Measurements from ENCODE around the gene SLX4IP.

Gene SLX4IP

DNA sequence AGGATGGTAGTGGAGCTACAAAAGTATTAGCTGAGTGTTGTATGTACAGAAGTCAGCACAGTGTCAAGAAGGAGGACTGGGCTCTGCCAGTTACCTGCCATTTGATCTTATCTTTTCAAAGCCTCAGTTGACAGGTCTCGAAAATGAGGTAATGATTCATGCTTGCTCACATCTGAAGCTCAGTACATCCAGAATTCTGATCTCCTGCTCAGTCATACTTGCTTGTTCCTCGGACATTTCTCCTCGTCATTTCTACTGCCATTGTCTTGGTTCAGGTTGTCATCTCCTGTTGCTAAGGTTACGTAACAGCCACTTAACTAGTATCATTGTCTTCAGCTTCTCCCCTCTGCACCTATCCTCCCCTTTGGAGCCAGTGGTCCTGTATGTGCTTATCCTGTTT lies 89.5 kb downstream of the SLX4IP start:
- Histone ChIP-seq H3K27ac (no peak overlapping the region), H3K36me3 (ENCODE audit: insufficient read depth, low read length) (no peaks in the 10 kb centered on the region), H3K9me3 (ENCODE audit: low read depth, low read length) (no peaks in the 10 kb centered on the region), H3K9ac (ENCODE audit: insufficient read length) (no peak overlapping the region), H3K4me3 (no peak overlapping the region)
- DNase-seq (ENCODE audit: low read depth, low spot score), result no peak
- no peak for TF ChIP-seq POLR2AphosphoS5 (IDR thresholded peaks at IDR 0.05; ENCODE audit: borderline replicate concordance, low read depth, low read length)

DNA sequence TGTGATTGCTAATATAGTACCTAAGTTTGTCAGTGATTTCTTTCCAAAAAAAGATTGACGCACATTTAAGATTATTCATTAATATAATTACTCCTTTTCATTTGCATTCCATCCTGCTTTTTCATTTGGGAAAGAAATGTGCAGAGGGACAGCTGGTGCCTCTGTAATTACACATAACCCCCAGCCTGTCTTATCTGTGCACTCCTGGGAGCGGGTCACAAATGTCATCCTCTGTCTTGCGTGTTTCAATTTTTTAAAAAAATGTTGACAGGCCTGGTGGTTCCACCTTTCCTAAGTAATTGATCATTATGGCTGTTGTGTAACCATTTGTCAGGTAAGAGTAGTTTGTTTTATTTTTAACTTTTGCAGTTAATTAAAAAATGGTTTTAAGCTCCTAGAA lies 92.7 kb downstream of the SLX4IP start:
- Histone ChIP-seq H3K27ac (no peak overlapping the region), H3K9me3 (ENCODE audit: low read depth, low read length) (no peaks in the 10 kb centered on the region), H3K4me3 (no peak overlapping the region), H3K9ac (ENCODE audit: insufficient read length) (no peak overlapping the region), H3K36me3 (ENCODE audit: insufficient read depth, low read length) (no peaks in the 10 kb centered on the region)
- TF ChIP-seq FOXP2 (optimal IDR thresholded peaks at IDR 0.05; ENCODE audit: control extremely low read depth, extremely low read length, insufficient read depth) (no peak), POLR2AphosphoS5 (IDR thresholded peaks at IDR 0.05; ENCODE audit: borderline replicate concordance, low read depth, low read length) (no peak), EZH2 (IDR thresholded peaks at IDR 0.05) (no peak)
- no peak for DNase-seq (ENCODE audit: low read depth, low spot score)

DNA sequence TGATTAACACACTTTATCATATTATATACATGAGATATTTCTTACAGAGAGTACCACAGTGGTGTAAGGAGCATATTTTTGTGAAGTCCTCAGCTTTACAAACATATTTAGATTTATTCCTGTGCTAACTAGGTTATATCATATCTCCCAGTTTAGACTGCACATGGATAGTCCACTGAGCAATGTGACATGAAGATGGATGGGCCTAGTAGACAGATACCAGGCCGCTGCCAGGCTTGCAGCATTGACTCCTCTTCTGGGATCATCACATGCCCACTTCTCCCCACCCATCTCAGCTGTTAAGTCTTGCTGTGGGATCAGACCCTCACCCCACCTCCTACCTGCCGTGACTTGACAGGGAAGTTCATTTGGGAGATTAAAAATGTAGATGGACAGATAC lies 95.8 kb downstream of the SLX4IP start:
- H3K9ac ChIP-seq (ENCODE audit: insufficient read length), result no peak overlapping the region
- no peaks in the 10 kb centered on the region for H3K9me3 ChIP-seq (ENCODE audit: low read depth, low read length)
- TF ChIP-seq EZH2 (IDR thresholded peaks at IDR 0.05) (no peak), POLR2AphosphoS5 (IDR thresholded peaks at IDR 0.05; ENCODE audit: borderline replicate concordance, low read depth, low read length) (no peak), FOXP2 (optimal IDR thresholded peaks at IDR 0.05; ENCODE audit: control extremely low read depth, extremely low read length, insufficient read depth) (no peak)
- no peaks in the 10 kb centered on the region for H3K36me3 ChIP-seq (ENCODE audit: insufficient read depth, low read length)
- no peak for DNase-seq (ENCODE audit: low read depth, low spot score)
- H3K4me3 ChIP-seq, result no peak overlapping the region
- H3K27ac ChIP-seq, result no peak overlapping the region

DNA sequence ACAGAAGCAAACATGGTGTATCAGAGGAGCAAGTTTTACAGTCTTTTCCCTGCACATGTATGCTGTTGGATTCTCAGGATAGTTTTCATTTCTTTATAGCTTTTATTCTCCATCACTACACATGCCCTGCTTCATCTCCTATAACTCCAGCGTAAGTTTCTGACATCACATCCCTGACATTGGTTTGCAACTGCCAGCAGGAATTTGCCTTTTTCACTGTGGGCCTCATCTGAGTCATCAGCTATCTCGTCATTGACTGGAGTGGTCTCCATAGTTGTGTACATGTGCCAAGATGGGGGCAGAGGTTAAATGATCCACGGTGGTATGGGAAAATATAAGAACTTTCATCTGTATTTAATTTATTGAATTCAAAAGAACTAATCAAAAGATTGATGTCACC lies 96.7 kb downstream of the SLX4IP start:
- Histone ChIP-seq H3K9ac (ENCODE audit: insufficient read length) (no peak overlapping the region), H3K9me3 (ENCODE audit: low read depth, low read length) (no peaks in the 10 kb centered on the region), H3K27ac (no peak overlapping the region), H3K36me3 (ENCODE audit: insufficient read depth, low read length) (no peaks in the 10 kb centered on the region), H3K4me3 (no peak overlapping the region)
- TF ChIP-seq POLR2AphosphoS5 (IDR thresholded peaks at IDR 0.05; ENCODE audit: borderline replicate concordance, low read depth, low read length), result no peak
- no peak for TF ChIP-seq FOXP2 (optimal IDR thresholded peaks at IDR 0.05; ENCODE audit: control extremely low read depth, extremely low read length, insufficient read depth)
- TF ChIP-seq EZH2 (IDR thresholded peaks at IDR 0.05), result no peak
- DNase-seq (ENCODE audit: low read depth, low spot score), result no peak

DNA sequence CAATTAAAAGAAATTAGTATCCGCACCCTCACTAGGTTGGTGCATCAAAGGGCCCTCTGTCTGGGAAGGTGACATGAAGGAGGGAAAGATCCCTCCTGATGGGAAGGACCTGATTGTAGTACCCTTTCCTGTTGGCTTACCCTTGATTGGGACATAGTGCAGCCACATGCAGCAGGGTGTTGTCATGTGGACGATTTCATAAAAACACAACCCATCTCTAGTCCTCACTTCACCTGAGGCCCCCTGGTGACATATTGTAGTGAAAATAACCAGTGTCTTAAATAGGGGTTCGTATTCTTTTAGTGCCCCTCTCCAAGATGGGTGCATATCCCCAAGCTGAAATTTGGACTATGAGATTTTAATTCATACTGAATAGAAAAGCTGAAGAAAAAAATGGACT lies 97.3 kb downstream of the SLX4IP start:
- Histone ChIP-seq H3K9ac (ENCODE audit: insufficient read length) (no peak overlapping the region), H3K9me3 (ENCODE audit: low read depth, low read length) (no peaks in the 10 kb centered on the region), H3K4me3 (no peak overlapping the region), H3K27ac (no peak overlapping the region), H3K36me3 (ENCODE audit: insufficient read depth, low read length) (no peaks in the 10 kb centered on the region)
- TF ChIP-seq EZH2 (IDR thresholded peaks at IDR 0.05) (no peak), POLR2AphosphoS5 (IDR thresholded peaks at IDR 0.05; ENCODE audit: borderline replicate concordance, low read depth, low read length) (no peak), FOXP2 (optimal IDR thresholded peaks at IDR 0.05; ENCODE audit: control extremely low read depth, extremely low read length, insufficient read depth) (no peak)
- no peak for DNase-seq (ENCODE audit: low read depth, low spot score)

DNA sequence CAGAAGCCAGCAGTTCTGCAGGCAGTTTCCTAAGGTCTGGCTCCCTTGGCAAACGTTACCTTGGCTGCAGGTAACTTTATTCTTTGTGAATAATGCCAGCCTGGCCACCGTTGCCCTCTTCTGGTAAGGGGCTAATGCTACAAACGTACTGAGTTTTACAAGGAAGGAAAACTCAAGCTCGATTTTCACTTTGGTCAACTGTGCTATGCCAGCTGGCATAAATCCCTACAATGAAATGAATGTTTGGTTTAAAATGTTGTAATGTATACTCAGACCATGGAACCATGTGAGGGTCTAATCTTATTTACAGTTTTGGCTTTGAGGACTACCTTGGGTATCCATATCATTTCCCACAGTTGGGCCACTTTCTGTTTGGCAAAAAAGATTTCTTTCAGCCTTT lies 101.4 kb downstream of the SLX4IP start:
- no peaks in the 10 kb centered on the region for H3K9me3 ChIP-seq (ENCODE audit: low read depth, low read length)
- DNase-seq (ENCODE audit: low read depth, low spot score), result no peak
- no peak for TF ChIP-seq EZH2 (IDR thresholded peaks at IDR 0.05)
- TF ChIP-seq FOXP2 (optimal IDR thresholded peaks at IDR 0.05; ENCODE audit: control extremely low read depth, extremely low read length, insufficient read depth), result no peak
- TF ChIP-seq POLR2AphosphoS5 (IDR thresholded peaks at IDR 0.05; ENCODE audit: borderline replicate concordance, low read depth, low read length), result no peak
- no peak overlapping the region for H3K4me3 ChIP-seq
- H3K36me3 ChIP-seq (ENCODE audit: insufficient read depth, low read length), result no peaks in the 10 kb centered on the region
- H3K27ac ChIP-seq, result peak overlapping the region; percentile 92
- peak overlapping the region; percentile 37 for H3K9ac ChIP-seq (ENCODE audit: insufficient read length)

DNA sequence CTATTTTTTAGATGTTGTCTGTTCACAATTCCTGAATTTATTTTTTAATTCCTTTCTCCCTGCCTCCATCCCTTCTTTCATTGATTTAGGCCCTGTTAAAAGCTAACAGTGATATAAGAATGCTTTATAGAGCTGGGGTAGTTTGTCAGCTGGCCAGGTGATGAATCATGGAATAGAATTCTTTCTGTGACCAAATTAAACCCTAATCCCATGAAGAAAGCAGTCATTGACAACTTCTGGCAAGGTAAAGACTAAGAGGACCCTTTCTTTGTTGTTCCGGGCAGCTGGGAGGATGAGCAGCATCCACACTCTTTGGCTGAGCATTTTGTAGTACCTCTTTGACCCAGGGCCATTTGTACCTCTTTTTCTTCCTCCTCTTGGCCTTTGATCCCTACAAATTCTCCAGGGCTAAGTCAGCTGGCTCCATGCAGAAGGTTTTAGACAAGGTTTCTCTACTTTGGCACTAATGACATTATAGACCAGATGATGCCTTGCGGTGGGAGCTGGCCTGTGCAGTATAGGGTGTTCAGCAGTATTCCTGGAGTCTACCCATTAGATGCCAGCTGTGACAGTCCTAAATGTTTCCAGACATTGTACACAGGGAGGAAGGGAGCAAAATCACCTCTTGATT lies 102.9 kb downstream of the SLX4IP start:
- no peak for DNase-seq (ENCODE audit: low read depth, low spot score)
- H3K36me3 ChIP-seq (ENCODE audit: insufficient read depth, low read length), result no peaks in the 10 kb centered on the region
- no peak overlapping the region for H3K4me3 ChIP-seq
- TF ChIP-seq EZH2 (IDR thresholded peaks at IDR 0.05), result no peak
- no peak for TF ChIP-seq FOXP2 (optimal IDR thresholded peaks at IDR 0.05; ENCODE audit: control extremely low read depth, extremely low read length, insufficient read depth)
- TF ChIP-seq POLR2AphosphoS5 (IDR thresholded peaks at IDR 0.05; ENCODE audit: borderline replicate concordance, low read depth, low read length), result no peak
- peak overlapping the region; percentile 92 for H3K27ac ChIP-seq
- H3K9ac ChIP-seq (ENCODE audit: insufficient read length), result no peak overlapping the region
- no peaks in the 10 kb centered on the region for H3K9me3 ChIP-seq (ENCODE audit: low read depth, low read length)

DNA sequence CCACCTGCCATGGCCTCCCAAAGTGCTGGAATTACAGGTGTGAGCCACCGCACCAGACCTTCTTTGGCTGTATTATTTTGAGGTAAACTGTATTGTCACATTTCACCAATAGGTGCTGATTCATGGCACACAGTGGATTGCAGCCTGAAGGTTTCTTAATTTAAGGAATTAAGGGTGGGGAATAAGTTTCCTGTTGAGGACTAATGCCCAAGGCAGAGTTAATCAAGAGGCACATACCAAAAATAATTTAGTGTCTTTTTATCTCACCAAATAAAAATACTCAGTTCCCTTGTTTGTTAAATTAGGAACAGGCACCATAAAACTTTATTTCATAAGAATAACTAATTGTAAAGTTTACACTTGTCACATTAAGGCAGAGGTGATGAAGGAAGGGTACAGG lies 103.7 kb downstream of the SLX4IP start:
- peak overlapping the region; percentile 69 for H3K4me3 ChIP-seq
- H3K36me3 ChIP-seq (ENCODE audit: insufficient read depth, low read length), result no peaks in the 10 kb centered on the region
- H3K9ac ChIP-seq (ENCODE audit: insufficient read length), result no peak overlapping the region
- TF ChIP-seq POLR2AphosphoS5 (IDR thresholded peaks at IDR 0.05; ENCODE audit: borderline replicate concordance, low read depth, low read length) (peak; percentile 25; the same call in 1 of the 2 replicates), EZH2 (IDR thresholded peaks at IDR 0.05) (no peak), FOXP2 (optimal IDR thresholded peaks at IDR 0.05; ENCODE audit: control extremely low read depth, extremely low read length, insufficient read depth) (no peak)
- peak; percentile 56 for DNase-seq (ENCODE audit: low read depth, low spot score)
- peak overlapping the region; percentile 92 for H3K27ac ChIP-seq
- no peaks in the 10 kb centered on the region for H3K9me3 ChIP-seq (ENCODE audit: low read depth, low read length)

Data from SK-N-MC (cell line).